GM19023 (cell line): ENCODE measurements around the gene F2.
A peak's percentile ranks its signal among the peaks of the same experiment; 100 is the strongest.
"Not testable (repeated sequence)": the region's sequence is repeated elsewhere in the genome, so short reads cannot be mapped to it uniquely, and the experiment has no call there.

Experiments used
- ATAC-seq: cut with Tn5 transposase; IDR thresholded peaks from one replicate; pipeline ENCODE4 v1.9.1; 2021; ENCODE audit warnings: mild to moderate bottlenecking, moderate library complexity; ENCODE audit not compliant: unreplicated experiment

F2 gene

DNA sequence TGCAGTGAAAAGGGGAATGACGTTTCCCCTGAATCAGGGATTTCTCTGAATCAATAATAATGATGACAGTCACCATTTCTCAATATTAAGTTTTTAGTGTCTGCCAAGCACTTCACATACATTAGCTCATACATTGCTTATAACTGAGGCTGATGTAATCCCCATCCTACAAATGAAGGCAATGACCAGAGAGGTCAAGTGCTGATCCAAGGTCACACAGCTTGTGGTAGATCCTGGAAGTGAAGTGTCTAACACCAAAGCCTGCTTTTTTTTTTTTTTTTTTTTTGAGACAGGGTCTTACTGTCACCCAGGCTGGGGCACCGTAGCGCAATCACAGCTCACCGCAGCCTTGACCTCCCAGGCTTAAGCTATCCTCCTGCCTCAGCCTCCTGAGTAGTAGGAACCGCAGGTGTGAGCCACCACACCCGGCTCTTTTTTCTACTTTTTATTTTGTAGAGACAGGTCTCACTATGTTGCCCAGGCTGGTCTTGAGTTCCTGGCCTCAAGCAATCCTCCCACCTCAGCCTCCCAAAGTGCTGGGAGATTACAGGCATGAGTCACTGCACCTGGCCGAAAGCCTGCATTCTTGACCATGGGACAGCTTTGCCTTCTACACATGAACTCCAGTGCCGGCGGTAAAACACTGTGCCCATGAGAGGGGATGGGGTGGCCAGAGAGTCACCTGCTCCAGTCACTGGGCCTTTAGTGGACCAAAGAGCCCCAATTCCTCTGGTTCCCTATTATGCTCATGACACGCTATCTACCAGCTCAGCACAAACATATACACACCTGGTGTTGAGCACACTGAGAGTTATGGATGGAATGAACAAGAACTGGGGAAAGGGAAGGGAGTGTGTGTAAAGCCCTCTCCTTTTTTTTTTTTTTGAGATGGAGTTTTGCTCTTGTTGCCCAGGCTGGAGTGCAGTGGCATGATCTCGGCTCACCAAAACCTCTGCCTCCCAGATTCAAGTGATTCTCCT is 36.0 kb upstream of the F2 start:
- no peak for ATAC-seq

DNA sequence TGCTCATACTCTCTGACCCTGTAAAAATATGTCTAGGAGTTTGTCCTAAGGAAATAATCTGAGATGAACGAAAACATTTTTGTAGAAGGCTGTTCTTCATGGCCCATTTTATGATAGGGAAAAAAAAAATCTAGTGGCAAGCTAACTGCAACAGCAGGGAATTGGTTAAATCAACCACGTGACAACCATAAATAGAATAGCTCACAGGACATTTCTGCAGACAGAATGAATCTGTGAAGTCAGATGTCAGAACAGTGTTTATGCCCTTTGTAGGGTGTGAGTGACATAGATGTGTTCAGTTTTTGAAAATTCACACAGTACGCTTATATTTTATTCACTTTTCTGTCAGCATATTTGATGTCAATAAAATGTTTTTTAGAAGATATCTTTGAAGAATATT is 34.6 kb upstream of the F2 start:
- ATAC-seq = no peak

DNA sequence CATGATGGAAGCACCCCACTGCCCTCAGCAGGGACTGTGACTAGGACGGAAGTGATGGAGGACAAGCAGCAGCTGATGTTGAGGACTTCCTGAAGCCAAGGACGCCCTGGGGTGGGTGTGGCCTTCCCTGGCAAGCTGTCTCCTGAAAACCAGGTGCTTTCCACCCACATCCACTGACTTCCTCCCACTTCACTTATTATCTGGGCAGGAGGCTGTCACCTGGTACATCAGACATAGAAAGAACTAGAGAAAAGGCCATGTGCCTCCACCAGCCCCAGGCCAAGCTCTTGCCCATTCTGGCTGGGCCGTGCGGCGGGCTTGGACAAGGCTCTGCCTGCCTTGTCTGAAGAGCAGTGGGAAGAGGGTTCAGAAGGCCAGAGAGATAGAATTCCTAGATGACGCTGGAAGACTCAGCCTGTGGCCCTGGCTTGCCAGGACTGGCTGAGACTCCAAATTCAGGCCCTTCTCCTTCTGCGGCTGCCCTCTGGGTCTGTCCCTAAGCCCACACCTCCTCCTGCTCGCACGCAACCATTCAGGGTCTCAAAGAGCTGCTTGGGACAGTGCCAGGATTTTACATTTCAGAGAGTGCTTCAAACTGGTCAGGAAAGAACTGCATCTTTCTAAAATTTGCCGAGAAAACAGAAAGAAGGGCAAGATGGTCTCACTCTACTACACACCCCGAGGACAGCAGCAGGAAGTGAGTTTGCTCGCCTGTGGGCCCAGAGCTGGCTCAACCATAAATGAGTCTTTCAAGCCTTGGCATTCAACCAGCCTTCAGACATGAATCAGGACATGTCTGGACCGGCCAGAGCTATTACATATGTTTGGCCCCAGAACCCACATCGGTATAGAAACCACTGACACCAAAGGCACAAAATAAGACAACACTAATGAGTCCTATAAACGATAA is 31.9 kb upstream of the F2 start:
- ATAC-seq = no peak

DNA sequence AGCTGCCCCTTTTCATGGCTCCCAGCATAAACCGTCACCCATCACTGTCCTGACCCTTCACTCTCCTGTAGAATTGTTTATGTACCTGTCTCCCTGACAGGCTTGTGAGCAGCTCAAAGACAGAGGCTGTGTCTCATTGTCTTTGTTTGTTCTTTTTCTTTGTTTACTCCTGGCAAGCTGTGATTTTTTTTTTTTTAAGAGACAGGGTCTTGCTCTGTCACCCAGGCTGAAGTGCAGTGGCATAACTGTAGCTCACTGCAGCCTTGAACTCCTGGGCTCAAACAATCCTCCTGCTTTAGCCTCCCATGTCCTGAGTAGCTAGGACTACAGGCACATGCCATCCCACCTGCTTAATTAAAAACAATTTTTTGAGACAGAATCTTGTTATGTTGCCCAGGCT is 28.3 kb upstream of the F2 start:
- ATAC-seq = no peak

DNA sequence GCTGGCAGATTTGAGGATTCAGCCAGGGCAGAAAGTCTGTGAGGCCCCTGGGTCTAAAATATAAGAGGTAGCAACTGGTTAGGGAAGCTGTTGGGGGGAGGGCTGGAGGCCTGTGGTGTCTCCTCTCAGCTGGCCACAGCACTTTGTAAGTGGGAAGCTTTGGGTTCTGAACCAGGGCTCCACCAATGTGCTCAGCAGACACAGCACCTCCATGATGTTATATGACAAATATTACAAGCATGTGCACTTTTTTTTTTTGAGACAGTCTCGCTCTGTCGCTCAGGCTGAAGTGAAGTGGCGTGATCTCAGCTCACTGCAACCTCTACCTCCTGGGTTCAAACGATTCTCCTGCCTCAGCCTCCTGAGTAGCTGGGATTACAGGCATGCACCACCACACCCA is 26.6 kb upstream of the F2 start:
- ATAC-seq = no peak

DNA sequence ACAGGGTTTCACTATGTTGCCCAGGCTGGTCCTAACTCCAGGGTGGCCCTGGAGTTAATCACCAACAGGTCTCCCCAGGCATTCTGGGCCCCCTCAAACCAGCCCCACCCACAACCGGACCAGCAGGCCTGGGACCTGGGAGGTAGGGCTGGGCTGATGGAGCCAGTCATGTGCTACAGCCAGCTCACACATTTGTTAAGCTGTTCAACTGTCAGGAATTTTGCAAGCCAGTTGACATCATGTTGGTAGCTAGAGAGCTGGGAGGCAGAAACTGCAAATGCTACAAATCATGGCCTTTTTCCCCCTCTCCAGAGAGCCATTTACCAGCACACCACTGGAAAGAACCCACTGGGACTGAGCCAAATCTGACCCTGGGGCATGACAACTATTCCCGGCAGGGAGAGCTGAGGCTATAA is 25.4 kb upstream of the F2 start:
- ATAC-seq = no peak

DNA sequence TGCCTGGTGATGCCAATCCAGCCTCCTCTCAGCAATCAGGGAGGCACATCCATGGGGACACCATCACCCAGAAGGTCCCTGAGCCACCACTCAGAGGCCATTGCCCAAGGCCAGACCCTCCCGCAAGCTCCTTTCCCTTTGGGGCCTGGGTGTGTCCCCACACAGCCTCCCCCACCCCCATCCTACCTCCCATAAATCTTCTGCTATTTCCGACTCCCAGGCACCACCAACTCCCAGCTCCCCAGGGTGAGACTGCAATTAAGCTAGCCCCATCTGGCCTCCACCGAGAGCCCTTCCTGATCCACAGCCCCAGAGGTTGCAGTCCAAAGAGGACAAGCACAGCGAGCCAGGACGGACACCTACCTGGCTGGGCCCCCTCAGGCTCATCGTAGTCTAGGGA is 24.9 kb upstream of the F2 start:
- ATAC-seq = no peak

- no peak for ATAC-seq
These were observed 24.4 kb upstream of the F2 start for GRCh38 chr11:46694607-46695006.

DNA sequence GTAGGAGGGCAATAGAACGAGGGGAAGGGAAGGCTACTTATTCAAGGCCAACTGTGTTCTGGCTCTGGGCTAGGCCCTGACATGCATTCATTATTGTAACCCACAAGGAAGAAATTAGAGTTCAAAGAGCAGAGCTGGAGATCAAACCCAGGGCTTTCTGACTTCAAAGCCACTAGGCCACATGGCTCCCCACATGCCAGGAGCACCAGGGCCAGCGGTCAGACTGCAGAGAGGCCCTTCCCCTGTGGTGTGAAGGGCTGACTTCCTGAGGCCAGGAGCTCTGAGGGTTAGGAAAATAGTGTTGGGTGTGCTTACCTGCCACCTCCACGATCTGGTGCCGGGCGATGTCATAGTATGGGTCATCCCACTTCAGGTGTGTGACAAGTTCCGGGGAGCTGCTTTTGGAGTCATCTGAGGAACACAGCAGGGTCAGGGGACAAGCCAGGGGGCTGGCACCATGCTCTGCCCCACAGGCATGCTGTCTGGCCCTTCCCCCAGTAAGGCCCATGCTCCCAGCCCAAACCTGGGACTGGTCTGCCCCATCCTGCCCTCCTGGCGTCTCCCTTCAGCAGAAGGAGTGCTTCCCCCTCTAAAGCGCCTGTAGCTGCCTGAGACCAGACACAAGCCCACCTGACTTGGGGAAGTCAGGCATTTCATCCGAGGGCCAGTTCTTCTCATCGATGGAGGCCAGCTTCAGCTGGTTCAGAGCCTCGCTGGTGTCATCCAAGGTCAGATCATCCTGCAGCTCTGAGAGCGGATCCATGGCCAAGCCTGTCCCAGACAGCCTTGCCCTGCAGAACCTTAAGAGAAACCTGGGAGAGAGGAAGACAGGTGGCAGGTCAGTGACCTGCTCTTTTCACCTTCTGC is 23.4 kb upstream of the F2 start:
- ATAC-seq = no peak

GRCh38 chr11:46696212-46696558 is 22.8 kb upstream of the F2 start:
- no peak for ATAC-seq

- ATAC-seq = no peak
These were observed 21.7 kb upstream of the F2 start for GRCh38 chr11:46697303-46697702.

- ATAC-seq = no peak
These were observed 21.3 kb upstream of the F2 start for GRCh38 chr11:46697723-46698122.

DNA sequence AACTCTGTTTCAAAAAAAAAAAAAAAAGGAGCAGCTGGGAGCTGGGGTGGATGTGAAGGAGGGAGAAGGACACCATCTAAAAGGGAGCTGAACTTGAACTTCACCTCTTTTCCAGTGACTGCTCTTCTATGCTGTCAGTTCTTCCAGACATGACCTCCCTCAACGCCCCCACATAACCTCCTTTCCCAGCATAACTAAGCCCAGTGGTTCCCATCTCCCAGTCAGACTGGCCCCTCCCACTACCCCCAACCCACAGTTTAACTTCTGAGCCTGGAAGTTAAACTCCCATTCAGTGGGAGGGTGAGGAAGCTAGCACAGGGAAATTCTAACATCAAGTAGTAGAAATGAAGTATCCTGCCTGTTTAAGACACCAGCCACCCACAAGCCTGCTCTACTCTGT is 20.4 kb upstream of the F2 start:
- ATAC-seq = no peak

DNA sequence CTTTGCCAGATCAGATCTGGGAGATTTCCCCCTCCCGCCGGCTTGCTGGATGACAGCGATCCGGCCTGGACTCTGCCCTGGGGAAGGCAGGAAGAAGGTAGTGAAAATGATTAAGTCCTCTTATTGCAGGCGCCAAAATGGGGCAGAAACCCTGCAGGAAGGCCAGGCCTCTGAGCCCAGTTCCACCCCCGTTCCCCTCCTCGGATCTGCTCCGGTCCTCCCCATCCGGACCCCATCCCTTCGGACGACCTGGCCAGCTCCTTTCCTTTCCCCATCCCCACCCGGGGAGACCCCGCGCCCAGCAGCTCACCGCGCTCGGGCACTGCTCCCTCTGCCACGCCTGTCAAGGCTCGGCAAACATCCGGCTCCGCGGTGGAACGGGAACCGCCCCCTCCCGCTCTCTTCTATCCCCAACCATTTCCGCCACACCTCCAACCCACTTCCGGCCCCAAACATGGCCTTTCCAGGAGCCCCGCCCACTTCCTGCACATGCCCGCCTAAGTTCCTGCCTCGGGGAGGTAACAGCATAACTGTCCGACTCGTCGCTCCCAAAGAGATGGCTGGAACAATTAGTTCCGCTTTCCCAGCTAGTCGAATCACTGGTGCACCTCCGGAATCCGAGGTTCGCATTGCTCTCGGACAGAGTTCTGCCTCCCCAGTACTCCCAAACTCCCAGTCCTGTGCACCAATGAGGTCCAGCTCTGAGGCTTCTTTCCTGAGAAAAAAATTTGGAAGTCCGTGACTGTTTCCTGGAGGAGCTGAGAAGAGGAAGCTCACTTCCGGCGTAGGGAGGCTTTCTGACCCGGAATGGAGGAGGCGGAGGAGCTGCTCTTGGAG is 18.6 kb upstream of the F2 start, which contains the start of the genes ARHGAP1 and ZNF408:
TSS of gene ARHGAP1 (minus strand) at position 379 of the 837 bp plus-strand sequence. CDS start 4,512 bp downstream, outside the sequence.
TSS of gene ZNF408 (plus strand) at position 791 of the 837 bp plus-strand sequence. CDS start at position 808, 17 bp downstream.
- ATAC-seq = peak; percentile 93

- no peak for ATAC-seq
These were observed 17.8 kb upstream of the F2 start for GRCh38 chr11:46701078-46701654.

- ATAC-seq = no peak
These were observed 13.8 kb upstream of the F2 start for GRCh38 chr11:46705070-46705688.

DNA sequence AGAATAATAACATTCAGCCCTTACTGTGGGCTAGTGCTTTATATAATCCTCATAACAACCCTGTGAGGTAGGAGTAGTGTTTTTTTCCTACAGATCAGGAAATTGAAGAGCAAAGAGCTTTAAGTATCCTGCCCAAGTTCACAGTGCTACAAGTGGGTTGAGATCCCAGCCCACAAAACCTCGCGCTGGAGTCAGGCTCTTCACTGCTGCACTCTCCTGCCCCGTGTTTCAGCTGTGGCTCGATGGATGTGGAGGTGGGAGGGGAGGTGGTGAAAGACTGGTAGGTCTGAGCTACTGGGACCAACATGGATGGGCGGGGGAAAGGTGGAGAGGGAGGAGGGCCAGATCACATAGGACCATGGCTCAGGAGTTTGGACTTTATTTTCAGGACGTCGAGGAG is 12.1 kb upstream of the F2 start:
- no peak for ATAC-seq

- not testable (repeated sequence) for ATAC-seq
These were observed 9.7 kb upstream of the F2 start for GRCh38 chr11:46709351-46709750.

DNA sequence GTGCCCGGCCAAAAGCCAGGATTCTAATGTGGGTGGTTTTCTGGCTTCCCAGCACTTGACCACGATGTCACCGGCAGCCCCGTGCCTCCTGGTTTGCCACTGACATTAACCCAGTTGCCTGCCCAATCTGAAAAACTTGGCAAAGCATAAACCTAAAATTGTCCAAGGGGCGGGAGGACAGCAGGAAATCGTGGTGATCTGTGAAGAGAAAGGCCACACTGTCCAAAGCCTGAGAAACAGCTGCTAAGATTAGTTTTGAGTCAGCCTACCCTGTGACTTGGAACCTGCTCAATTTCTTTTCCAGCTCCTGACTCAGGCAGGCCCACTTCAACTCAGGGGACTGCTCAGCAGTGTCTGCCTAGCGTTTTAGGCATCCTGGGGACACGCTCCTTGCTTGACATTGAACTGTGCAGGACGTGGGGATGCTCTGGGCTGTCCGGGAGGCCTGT is 8.2 kb upstream of the F2 start:
- no peak for ATAC-seq
